ENCODE results near the gene ADO.

Gene ADO

DNA sequence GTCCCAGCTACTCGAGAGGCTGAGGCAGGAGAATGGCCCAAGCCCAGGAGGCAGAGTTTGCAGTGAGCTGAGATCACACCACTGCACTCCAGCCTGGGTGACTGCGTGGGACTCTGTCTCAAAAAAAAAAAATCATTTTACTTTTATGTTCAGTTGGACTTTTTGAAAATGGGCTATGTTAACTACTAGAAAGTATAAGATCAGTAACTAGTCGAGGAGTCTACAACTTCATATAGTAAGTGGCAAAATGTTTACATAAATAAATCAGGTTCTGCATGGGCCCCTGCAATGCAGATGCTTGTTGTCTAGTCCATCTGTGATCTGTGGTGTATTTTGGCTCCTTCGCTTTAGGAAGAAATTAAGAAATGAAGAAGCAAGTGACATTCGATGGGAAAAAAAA, 12.3 kb upstream of the ADO start:
- no peak for DNase-seq (ENCODE audit: low spot score)

GRCh38 chr10:62794306-62794705, 10.2 kb upstream of the ADO start:
- DNase-seq (ENCODE audit: low spot score): no peak

DNA sequence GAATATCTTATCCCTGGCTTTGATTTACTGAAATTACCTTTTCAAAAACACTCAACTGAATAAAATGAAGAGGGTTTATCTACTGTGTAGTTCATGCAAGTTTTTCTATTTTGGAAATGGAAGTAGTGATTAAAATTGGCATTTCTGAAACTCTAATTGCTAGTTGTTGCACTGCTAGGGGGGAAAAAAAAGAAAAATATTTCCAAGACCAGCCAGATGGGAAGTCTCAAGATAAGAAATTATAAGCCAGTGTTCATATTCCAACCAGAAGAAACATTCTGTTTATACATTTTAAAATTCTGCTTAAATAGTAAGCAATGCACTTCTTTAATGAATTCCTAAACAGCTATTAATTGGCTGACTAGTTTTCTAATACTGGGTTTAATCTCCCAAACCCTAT, 9.4 kb upstream of the ADO start:
- DNase-seq (ENCODE audit: low spot score): no peak

DNA sequence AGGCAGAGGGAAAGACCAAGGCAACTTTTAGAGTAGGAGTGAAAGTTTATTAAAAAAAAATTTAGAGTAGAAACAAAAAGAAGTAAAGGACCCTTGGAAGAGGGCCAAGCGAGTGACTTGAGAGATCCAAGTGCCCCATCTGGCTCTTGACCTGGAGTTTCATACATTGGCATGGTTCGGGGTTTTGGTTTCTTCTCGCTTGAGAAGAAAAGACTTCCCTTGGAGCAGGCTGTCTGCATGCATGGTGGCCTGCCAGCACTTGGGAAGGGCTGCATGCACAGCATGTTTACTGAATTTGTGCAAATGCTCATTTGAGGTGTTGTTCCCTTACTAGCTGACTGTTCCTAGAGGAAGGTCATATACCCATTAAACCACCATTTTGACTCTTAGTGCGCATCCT, 8.8 kb upstream of the ADO start:
- DNase-seq (ENCODE audit: low spot score): no peak

GRCh38 chr10:62796896-62797295, 7.6 kb upstream of the ADO start:
- DNase-seq (ENCODE audit: low spot score): no peak

DNA sequence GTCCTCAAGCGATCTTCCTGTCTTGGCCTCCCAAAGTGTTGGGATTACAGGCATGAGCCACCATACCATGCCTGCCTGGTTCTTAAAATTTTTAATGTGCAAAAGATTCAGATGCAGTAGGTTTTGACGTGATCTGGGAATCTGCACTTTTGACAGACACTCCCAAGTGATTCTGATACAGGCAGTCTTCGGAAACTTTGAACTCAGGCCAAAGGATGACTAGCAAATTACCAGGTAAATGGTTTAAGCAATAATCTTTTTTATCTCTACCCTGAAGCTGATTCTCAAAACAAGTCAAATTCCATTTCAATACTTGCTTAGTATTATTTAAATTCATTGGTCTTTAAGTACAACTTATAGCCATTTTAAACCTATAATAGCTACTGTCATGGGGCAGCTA, 2.6 kb upstream of the ADO start:
- no peak for DNase-seq (ENCODE audit: low spot score)

- DNase-seq (ENCODE audit: low spot score): no peak
These were observed 680 bp upstream of the ADO start for GRCh38 chr10:62803724-62804355.

DNA sequence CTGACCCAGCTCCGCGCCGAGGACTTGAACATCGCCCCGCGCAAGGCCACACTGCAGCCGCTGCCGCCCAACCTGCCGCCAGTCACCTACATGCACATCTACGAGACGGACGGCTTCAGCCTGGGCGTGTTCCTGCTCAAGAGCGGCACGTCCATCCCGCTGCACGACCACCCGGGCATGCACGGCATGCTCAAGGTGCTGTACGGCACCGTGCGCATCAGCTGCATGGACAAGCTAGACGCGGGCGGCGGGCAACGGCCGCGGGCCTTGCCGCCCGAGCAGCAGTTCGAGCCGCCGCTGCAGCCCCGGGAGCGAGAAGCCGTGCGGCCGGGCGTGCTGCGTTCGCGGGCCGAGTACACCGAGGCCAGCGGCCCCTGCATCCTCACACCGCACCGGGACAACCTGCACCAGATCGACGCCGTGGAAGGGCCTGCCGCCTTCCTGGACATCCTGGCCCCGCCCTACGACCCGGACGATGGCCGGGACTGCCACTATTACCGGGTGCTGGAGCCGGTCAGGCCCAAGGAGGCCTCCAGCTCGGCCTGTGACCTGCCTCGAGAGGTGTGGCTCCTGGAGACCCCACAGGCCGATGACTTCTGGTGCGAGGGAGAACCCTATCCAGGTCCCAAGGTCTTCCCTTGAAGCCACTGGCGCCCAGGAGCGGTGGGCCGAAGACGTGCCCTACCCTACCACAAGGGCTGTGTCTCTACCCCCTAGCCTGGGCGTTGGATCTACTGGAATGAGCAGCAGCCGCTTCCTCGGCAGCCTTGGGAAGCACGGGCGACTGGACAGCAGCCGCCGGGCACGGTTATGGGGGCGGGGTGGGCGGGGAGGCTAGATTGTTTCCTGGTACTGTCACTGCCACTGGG, 945 bp downstream of the ADO start:
- DNase-seq (ENCODE audit: low spot score): no peak

DNA sequence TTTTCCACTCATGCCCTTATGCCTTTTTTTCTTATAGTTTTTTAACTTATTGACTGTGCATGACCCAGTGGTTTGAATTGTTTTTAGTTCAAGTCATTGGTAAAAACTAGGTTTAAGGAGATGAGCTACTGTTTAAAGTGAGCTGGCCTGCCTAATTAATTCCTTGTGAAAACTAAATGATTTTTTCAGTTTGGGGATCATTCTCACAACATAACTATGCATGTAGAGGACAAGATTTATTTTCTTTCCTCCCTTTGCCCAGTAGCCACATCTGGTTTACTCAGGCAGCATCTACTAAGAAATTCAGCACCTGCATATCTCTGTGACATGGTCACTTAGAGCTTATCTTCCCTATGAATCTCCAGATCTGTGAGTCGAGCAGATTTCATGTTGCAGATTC, 1.7 kb downstream of the ADO start:
- no peak for DNase-seq (ENCODE audit: low spot score)

DNA sequence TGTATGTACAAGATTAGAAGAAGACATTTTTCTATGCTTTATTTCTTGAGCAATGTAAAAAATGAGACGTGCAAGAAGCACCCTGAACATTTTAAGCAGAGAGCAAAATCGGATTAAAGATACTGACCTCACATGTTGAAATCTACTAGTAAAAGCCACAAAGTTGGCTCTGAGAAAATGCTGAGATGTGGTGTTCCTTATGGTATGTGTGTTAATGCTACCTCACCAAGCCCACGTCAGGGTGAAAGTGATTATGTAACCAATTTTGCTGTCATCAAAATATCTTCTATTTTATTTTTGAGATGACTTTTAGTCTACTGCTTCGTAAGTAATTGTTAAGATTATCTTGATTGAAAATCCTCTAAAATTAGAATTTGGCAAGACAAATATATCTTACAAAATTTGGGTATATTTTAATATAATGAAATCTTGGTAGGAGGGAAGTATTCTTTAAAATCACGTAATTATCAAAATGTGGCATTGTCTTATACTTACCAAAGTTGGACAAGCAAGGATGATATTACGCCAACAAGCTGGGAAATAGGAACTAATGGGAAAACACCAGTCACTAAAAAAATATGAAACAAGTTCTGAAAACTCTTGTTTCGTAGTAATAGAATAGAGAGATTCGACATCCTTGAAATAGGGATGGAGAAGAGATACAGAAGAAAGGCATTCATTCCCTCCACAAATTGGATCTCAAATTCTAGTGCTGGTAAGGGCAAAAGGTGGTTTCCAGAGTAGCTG, 5.8 kb downstream of the ADO start:
- DNase-seq (ENCODE audit: low spot score): no peak

- DNase-seq (ENCODE audit: low spot score): peak; percentile 44
These were observed 6.8 kb downstream of the ADO start for GRCh38 chr10:62811159-62811875.

- DNase-seq (ENCODE audit: low spot score): no peak
These were observed 8.3 kb downstream of the ADO start for GRCh38 chr10:62812672-62813439.

- no peak for DNase-seq (ENCODE audit: low spot score)
These were observed 8.9 kb downstream of the ADO start for GRCh38 chr10:62813453-62813852.

DNA sequence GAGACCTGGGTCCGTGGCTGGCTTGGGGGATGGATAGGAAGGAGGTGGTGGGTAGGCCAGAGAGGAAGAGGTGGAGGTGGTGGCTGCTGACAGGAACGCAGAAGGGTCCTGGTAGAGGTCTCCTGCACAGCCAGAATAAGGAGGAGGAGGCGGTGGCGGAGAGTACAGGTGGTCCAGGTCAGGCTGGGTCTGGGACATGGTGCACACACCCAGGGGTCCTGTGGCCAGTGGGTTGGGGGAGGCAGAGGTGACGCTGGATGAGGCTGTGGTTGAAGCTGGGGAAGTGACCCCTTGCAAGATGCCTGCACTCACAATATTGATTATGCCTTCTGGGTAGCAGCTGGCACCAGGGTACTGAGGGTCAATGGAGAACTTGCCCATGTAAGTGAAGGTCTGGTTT, 9.5 kb downstream of the ADO start:
- no peak for DNase-seq (ENCODE audit: low spot score)

- DNase-seq (ENCODE audit: low spot score): no peak
These were observed 10.3 kb downstream of the ADO start for GRCh38 chr10:62814756-62815380.

- no peak for DNase-seq (ENCODE audit: low spot score)
These were observed 11.0 kb downstream of the ADO start for GRCh38 chr10:62815381-62816075.

DNA sequence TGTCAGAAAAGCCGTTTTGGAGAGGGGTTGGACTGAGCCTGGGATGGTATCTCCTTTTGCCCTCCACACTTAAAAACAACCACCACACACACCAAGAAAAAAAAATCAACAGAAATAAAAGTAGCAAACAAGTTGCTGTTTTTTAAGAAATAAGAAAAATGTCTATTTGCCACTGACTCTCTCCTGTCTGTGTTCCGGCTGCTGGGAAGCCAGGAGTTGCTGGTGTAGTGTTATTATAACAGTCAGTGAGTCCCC, 11.5 kb downstream of the ADO start:
- DNase-seq (ENCODE audit: low spot score): no peak

DNA sequence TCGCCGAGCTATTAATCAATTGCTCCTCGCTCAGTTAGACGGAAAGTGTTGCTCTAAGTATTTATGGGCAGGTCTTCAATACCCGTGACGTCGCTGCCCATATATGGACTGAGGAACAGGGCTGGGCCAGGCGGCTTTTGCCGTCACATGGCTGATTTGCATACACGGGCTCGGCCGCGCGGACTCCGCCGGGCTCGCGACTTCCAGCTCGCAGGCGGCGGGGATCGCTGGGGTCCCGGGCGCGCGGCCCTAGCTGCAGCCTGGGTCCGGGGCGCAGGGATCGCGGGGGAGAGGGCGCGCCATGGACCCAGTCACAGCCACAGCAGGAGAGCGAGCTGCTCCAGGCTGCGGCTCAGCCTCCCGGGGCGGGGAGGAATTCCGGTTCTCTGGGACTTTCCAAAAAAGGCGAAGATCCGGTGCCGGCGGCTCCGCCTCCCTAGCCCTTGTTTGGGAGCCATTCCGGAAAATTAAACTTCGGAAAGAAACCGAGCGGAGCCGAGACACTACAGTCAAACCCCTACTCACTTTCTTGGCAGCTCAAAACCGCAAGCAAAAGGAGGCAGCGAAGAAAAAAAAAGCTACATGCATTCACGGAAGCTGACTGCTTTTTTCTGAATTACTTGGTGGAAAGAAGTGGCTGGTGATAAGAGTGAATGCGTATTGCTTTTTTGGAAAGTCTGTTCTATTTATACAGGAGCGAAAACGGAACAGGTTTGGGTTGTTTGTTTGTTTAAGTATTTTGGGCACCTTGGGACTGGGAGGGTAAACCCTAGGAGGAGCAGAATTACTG, 12.0 kb downstream of the ADO start, which contains the start of gene EGR2:
Gene EGR2 (minus strand): TSS at position 36 of the 790 bp plus-strand sequence. CDS start 337 bp downstream, outside the sequence.
- peak; percentile 97 for DNase-seq (ENCODE audit: low spot score)

GRCh38 chr10:62817121-62817765, 12.7 kb downstream of the ADO start:
- no peak for DNase-seq (ENCODE audit: low spot score)

Data from CD4-positive, alpha-beta T cell treated with Interleukin-15 for 4 hours (primary cell).